GM19463 (cell line): Measurements from ENCODE around the gene MTA2.
"Not testable (repeated sequence)": the region's sequence is repeated elsewhere in the genome, so short reads cannot be mapped to it uniquely, and the experiment has no call there.

ENCODE experiments used
- ATAC-seq: cut with Tn5 transposase; IDR thresholded peaks from one replicate; pipeline ENCODE4 v1.9.1; 2021; ENCODE audit warnings: mild to moderate bottlenecking, moderate library complexity; ENCODE audit not compliant: unreplicated experiment

MTA2 gene

GRCh38 chr11:62601372-62602140 lies at the start of gene MTA2:
Gene MTA2 (minus strand): TSS chr11:62601865. CDS start chr11:62601450, 415 bp downstream.
- peak; percentile 80 for ATAC-seq

GRCh38 chr11:62650283-62650682 lies 48.6 kb upstream of the MTA2 start:
- not testable (repeated sequence) for ATAC-seq

GRCh38 chr11:62649486-62649885 lies 47.8 kb upstream of the MTA2 start:
- ATAC-seq, result no peak

GRCh38 chr11:62648967-62649364 lies 47.3 kb upstream of the MTA2 start:
- no peak for ATAC-seq

GRCh38 chr11:62648185-62648966 lies 46.7 kb upstream of the MTA2 start:
- ATAC-seq, result no peak

- no peak for ATAC-seq
Observed at GRCh38 chr11:62647609-62648005, 45.9 kb upstream of the MTA2 start.

GRCh38 chr11:62646825-62647608 lies 45.4 kb upstream of the MTA2 start:
- no peak for ATAC-seq

- ATAC-seq, result peak; percentile 91
Observed at GRCh38 chr11:62645946-62646824, 44.5 kb upstream of the MTA2 start, which contains the start of gene GANAB. Gene GANAB (minus strand): TSS chr11:62646613. CDS start chr11:62646599, 14 bp downstream.

- no peak for ATAC-seq
Observed at GRCh38 chr11:62645671-62645945, 43.9 kb upstream of the MTA2 start.

GRCh38 chr11:62644220-62644619 lies 42.6 kb upstream of the MTA2 start:
- no peak for ATAC-seq

GRCh38 chr11:62632492-62632891 lies 30.8 kb upstream of the MTA2 start:
- no peak for ATAC-seq

GRCh38 chr11:62627713-62628112 lies 26.0 kb upstream of the MTA2 start:
- no peak for ATAC-seq

GRCh38 chr11:62622476-62623089 lies 20.9 kb upstream of the MTA2 start:
- ATAC-seq, result no peak

- peak; percentile 97 for ATAC-seq
Observed at GRCh38 chr11:62621567-62622470, 20.2 kb upstream of the MTA2 start, which contains the start of gene B3GAT3. Gene B3GAT3 (minus strand): TSS chr11:62621986. CDS start chr11:62621947, 39 bp downstream.

- ATAC-seq, result no peak
Observed at GRCh38 chr11:62621027-62621566, 19.4 kb upstream of the MTA2 start.

- not testable (repeated sequence) for ATAC-seq
Observed at GRCh38 chr11:62616957-62617356, 15.3 kb upstream of the MTA2 start.

- no peak for ATAC-seq
Observed at GRCh38 chr11:62615521-62615920, 13.9 kb upstream of the MTA2 start.

- no peak for ATAC-seq
Observed at GRCh38 chr11:62614275-62614674, 12.6 kb upstream of the MTA2 start.
